Measurements from ENCODE around the gene WDFY2.

The WDFY2 gene

DNA sequence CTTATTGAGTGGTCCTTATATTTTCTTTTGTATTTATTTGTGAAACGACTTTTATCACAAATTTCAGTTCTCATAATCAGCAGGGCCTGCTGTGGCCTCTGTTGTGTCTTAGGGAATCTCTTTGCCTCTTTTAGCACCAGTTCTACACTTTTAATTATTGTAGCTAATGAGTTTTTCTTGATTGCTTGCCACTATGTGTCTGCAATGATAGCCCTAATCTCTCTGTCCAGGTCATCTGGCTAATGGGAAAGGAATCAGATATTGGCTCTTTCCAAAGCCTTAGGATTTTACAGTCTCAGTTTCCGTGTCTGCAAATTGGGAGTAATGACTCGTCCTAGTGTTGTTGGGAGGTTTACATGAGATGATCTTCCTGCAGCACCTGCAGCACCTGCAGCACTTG lies 10.2 kb downstream of the WDFY2 start:
- no peak for DNase-seq (ENCODE audit: low read depth)
- no peak overlapping the region for H3K4me3 ChIP-seq (ENCODE audit: low read depth, low read length)
- TF ChIP-seq, protein P1, sequence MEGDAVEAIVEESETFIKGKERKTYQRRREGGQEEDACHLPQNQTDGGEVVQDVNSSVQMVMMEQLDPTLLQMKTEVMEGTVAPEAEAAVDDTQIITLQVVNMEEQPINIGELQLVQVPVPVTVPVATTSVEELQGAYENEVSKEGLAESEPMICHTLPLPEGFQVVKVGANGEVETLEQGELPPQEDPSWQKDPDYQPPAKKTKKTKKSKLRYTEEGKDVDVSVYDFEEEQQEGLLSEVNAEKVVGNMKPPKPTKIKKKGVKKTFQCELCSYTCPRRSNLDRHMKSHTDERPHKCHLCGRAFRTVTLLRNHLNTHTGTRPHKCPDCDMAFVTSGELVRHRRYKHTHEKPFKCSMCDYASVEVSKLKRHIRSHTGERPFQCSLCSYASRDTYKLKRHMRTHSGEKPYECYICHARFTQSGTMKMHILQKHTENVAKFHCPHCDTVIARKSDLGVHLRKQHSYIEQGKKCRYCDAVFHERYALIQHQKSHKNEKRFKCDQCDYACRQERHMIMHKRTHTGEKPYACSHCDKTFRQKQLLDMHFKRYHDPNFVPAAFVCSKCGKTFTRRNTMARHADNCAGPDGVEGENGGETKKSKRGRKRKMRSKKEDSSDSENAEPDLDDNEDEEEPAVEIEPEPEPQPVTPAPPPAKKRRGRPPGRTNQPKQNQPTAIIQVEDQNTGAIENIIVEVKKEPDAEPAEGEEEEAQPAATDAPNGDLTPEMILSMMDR (IDR thresholded peaks at IDR 0.05; ENCODE audit: low read depth, low read length): no peak
- no peak for TF ChIP-seq MYC (IDR thresholded peaks at IDR 0.05; ENCODE audit: low read depth, low read length)
- no peak for TF ChIP-seq POLR2A (IDR thresholded peaks at IDR 0.05; ENCODE audit: extremely low read depth, insufficient read length)
- TF ChIP-seq, protein P2, sequence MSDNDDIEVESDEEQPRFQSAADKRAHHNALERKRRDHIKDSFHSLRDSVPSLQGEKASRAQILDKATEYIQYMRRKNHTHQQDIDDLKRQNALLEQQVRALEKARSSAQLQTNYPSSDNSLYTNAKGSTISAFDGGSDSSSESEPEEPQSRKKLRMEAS (IDR thresholded peaks at IDR 0.05; ENCODE audit: low read depth, low read length): no peak

DNA sequence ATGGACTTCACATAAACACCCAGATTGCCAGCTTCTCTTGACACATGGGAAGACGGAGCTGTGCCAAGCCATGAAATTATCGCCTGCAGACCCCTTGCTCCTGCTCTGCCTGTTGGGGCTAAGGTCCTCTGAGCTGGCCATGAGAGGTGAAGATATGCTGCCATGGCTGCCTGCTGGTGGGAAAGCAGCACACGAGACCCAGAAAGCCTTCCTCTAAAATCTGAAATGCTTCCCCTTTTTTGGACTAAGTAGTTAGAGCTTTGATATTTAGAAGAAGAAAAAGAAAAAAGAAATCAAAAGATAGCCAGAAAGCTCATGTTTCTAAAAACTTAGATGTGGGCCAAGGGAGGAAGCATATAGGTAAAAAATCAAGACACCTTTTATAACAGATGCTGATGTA lies 11.2 kb downstream of the WDFY2 start:
- no peak overlapping the region for H3K4me3 ChIP-seq (ENCODE audit: low read depth, low read length)
- TF ChIP-seq, protein P2 (IDR thresholded peaks at IDR 0.05; ENCODE audit: low read depth, low read length): no peak
- TF ChIP-seq, protein P1 (IDR thresholded peaks at IDR 0.05; ENCODE audit: low read depth, low read length): no peak
- TF ChIP-seq POLR2A (IDR thresholded peaks at IDR 0.05; ENCODE audit: extremely low read depth, insufficient read length) (no peak), MYC (IDR thresholded peaks at IDR 0.05; ENCODE audit: low read depth, low read length) (no peak)
- peak; percentile 33 for DNase-seq (ENCODE audit: low read depth)

DNA sequence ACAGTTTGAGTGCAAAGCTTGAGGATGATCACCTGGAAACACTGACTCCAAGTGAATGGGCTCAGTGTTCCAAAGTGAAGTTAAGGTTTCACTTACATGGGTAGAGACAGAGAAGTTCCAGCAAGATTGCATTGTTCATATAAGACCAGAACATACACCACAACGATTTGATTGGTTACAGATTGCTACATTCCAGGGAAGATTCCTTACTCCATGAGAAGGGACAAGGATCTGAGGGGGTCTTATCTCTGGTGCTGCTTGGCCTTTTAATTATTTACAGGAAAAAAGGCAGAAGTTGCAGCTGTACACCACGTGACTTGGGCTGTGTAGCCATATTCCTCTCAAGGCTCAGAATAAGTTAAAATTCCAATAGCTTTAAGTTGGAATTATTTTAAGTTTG lies 12.3 kb downstream of the WDFY2 start:
- TF ChIP-seq, protein P1 (IDR thresholded peaks at IDR 0.05; ENCODE audit: low read depth, low read length): no peak
- no peak for TF ChIP-seq MYC (IDR thresholded peaks at IDR 0.05; ENCODE audit: low read depth, low read length)
- no peak for DNase-seq (ENCODE audit: low read depth)
- no peak overlapping the region for H3K4me3 ChIP-seq (ENCODE audit: low read depth, low read length)

DNA sequence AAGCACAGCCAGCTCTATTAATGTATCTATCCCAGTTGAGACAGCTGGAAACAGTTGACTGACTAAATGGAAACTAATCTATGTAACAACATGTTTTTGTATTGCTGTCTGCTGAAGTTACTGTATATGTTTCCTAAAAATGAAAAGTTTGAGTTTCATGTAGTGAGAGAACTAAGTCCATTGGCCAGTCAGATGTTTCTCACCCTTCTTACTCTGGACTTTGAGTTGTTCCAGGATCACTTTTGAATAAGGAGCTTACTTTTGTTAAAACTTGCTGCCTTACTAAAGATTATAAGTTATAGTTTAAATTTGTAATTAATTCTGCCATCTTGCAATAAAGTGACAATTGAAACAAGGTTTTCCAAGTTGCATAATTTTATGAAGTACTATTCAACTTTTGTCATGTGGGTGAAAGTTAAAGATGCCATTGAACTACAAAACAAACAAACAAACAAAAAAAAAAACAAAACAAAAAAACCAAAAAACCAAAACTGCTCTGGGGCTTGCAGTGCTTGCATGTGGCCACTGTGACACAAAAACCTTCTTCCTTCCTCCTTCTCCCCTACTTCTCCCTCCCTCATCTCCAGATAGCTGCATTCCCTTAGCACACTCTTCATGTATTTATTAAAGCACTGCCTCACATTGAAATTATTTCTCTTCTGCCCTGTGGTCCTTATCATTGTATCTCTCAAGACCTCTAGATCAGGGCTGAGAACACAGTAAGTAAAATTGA lies 15.3 kb downstream of the WDFY2 start:
- TF ChIP-seq MYC (IDR thresholded peaks at IDR 0.05; ENCODE audit: low read depth, low read length) (peak; percentile 45; the same call in 1 of the 2 replicates), POLR2A (IDR thresholded peaks at IDR 0.05; ENCODE audit: extremely low read depth, insufficient read length) (no peak)
- TF ChIP-seq, protein P2 (IDR thresholded peaks at IDR 0.05; ENCODE audit: low read depth, low read length): peak; percentile 58
- TF ChIP-seq, protein P1 (IDR thresholded peaks at IDR 0.05; ENCODE audit: low read depth, low read length): peak; percentile 21

DNA sequence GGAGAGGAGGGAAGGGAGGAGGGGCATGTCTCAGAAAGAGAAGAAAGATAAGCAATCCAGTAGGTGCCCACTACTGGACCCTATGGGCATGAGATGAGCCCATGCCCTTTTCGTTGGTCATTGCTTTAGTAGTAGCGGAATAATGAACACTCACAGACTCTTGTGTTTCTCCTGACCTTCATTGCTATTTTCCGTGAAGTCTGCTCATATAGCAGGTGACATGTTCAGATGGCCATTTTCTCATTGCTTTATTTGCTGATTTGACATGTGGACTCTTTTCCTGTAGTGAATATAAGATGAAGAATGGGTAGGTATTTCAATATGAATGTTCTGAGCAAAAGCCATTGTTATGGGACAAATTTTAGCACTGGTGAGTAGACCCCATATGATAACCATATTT lies 16.4 kb downstream of the WDFY2 start:
- DNase-seq (ENCODE audit: low read depth): no peak
- TF ChIP-seq, protein P1 (IDR thresholded peaks at IDR 0.05; ENCODE audit: low read depth, low read length): no peak
- TF ChIP-seq, protein P2 (IDR thresholded peaks at IDR 0.05; ENCODE audit: low read depth, low read length): no peak
- no peak for TF ChIP-seq MYC (IDR thresholded peaks at IDR 0.05; ENCODE audit: low read depth, low read length)
- TF ChIP-seq POLR2A (IDR thresholded peaks at IDR 0.05; ENCODE audit: extremely low read depth, insufficient read length): no peak
- no peak overlapping the region for H3K4me3 ChIP-seq (ENCODE audit: low read depth, low read length)

More for the DNA sequence above, 15.3 kb downstream of the WDFY2 start:
- no peak overlapping the region for H3K4me3 ChIP-seq (ENCODE audit: low read depth, low read length)
- peak; percentile 49 for DNase-seq (ENCODE audit: low read depth)

Data from NB4 (cell line).